ENCODE results near the gene BLTP1.

DNA sequence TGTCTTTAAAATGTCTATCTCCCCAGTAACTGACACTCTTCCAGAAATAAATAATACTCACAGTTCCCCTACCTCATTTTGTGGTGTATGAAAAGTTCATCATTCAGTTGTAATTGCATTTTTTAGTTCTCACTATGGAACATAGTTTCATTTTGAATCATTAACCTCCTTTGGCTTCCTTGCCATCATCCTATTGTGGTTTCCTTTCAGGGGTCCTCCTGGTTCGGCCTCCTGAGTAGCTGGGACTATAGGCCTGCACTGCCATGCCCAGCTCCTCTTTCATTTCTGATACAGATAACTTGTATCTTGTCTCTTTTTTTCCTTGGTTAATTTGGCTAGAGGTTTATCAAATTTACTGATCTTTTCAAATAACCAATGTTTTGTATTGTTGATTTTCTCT lies 23.1 kb upstream of the BLTP1 start:
- TF ChIP-seq, protein P1, sequence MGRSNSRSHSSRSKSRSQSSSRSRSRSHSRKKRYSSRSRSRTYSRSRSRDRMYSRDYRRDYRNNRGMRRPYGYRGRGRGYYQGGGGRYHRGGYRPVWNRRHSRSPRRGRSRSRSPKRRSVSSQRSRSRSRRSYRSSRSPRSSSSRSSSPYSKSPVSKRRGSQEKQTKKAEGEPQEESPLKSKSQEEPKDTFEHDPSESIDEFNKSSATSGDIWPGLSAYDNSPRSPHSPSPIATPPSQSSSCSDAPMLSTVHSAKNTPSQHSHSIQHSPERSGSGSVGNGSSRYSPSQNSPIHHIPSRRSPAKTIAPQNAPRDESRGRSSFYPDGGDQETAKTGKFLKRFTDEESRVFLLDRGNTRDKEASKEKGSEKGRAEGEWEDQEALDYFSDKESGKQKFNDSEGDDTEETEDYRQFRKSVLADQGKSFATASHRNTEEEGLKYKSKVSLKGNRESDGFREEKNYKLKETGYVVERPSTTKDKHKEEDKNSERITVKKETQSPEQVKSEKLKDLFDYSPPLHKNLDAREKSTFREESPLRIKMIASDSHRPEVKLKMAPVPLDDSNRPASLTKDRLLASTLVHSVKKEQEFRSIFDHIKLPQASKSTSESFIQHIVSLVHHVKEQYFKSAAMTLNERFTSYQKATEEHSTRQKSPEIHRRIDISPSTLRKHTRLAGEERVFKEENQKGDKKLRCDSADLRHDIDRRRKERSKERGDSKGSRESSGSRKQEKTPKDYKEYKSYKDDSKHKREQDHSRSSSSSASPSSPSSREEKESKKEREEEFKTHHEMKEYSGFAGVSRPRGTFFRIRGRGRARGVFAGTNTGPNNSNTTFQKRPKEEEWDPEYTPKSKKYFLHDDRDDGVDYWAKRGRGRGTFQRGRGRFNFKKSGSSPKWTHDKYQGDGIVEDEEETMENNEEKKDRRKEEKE (IDR thresholded peaks at IDR 0.05; ENCODE audit: borderline replicate concordance in 1 of 2, control insufficient read depth in 1 of 2, low read depth in 2 of 2, low read length in 1 of 2) = no peak
- TF ChIP-seq, protein P2, sequence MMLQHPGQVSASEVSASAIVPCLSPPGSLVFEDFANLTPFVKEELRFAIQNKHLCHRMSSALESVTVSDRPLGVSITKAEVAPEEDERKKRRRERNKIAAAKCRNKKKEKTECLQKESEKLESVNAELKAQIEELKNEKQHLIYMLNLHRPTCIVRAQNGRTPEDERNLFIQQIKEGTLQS (IDR thresholded peaks at IDR 0.05) = no peak
- TF ChIP-seq, protein P2 (CRISPR knock-in tag; conservative IDR thresholded peaks at IDR 0.05) = no peak
- TF ChIP-seq MYBL2 (IDR thresholded peaks at IDR 0.05; ENCODE audit: low read depth) (no peak), MYBL2 (CRISPR knock-in tag; IDR thresholded peaks at IDR 0.05; ENCODE audit: borderline replicate concordance) (no peak), GTF3C2 (IDR thresholded peaks at IDR 0.05; ENCODE audit: borderline replicate concordance, extremely low read depth, insufficient read length) (no peak), CEBPB (tag; IDR thresholded peaks at IDR 0.05) (no peak), TAF1 (IDR thresholded peaks at IDR 0.05; ENCODE audit: control insufficient read depth, extremely low read depth, insufficient read depth, low read length, severe bottlenecking) (no peak), EZH2 (IDR thresholded peaks at IDR 0.05; ENCODE audit: borderline replicate concordance, low read depth, low read length) (no peak), POLR2AphosphoS5 (IDR thresholded peaks at IDR 0.05; ENCODE audit: control insufficient read depth, insufficient read depth, low read depth, low read length) (no peak), NKRF (IDR thresholded peaks at IDR 0.05; ENCODE audit: borderline replicate concordance) (no peak), ZBTB34 (CRISPR knock-in tag; IDR thresholded peaks at IDR 0.05) (no peak), ZNF121 (CRISPR knock-in tag; conservative IDR thresholded peaks at IDR 0.05) (no peak), RAD21 (CRISPR knock-in tag; conservative IDR thresholded peaks at IDR 0.05 in 1 of 2, IDR thresholded peaks at IDR 0.05 in 1 of 2) (no peak), GABPB1 (CRISPR knock-in tag; IDR thresholded peaks at IDR 0.05) (no peak)
- TF ChIP-seq, protein P3, sequence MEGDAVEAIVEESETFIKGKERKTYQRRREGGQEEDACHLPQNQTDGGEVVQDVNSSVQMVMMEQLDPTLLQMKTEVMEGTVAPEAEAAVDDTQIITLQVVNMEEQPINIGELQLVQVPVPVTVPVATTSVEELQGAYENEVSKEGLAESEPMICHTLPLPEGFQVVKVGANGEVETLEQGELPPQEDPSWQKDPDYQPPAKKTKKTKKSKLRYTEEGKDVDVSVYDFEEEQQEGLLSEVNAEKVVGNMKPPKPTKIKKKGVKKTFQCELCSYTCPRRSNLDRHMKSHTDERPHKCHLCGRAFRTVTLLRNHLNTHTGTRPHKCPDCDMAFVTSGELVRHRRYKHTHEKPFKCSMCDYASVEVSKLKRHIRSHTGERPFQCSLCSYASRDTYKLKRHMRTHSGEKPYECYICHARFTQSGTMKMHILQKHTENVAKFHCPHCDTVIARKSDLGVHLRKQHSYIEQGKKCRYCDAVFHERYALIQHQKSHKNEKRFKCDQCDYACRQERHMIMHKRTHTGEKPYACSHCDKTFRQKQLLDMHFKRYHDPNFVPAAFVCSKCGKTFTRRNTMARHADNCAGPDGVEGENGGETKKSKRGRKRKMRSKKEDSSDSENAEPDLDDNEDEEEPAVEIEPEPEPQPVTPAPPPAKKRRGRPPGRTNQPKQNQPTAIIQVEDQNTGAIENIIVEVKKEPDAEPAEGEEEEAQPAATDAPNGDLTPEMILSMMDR (IDR thresholded peaks at IDR 0.05 in 2 of 3, conservative IDR thresholded peaks at IDR 0.05 in 1 of 3; ENCODE audit: insufficient read depth in 2 of 3, low read depth in 1 of 3, low read length in 3 of 3) = no peak

Measured in K562 (cell line).